HL-60/S4 treated with phorbol 12-myristate 13-acetate at 8.2 ng/mL for 4 days and 3 days (cell line): ENCODE results near the gene KRTAP10-5.
"Not testable (repeated sequence)": the region's sequence is repeated elsewhere in the genome, so short reads cannot be mapped to it uniquely, and the experiment has no call there.

Source experiments
- in situ Hi-C: fragments of 300-500 bp; cut with MboI; formaldehyde crosslinking; loops from 2 replicates; pipeline ENCODE4 v1.15.0; 2022; ENCODE audit warnings: low sequenced_read_pairs

The KRTAP10-5 gene

GRCh38 chr21:44611551-44611950 is 31.1 kb upstream of the KRTAP10-5 start:
- in situ Hi-C loops, result no loop called here

GRCh38 chr21:44610157-44610843 is 29.9 kb upstream of the KRTAP10-5 start:
- in situ Hi-C loops, result not testable (repeated sequence)

GRCh38 chr21:44609193-44609592 is 28.8 kb upstream of the KRTAP10-5 start:
- in situ Hi-C loops, result no loop called here

- in situ Hi-C loops, result no loop called here
Measured at GRCh38 chr21:44606495-44606894, 26.1 kb upstream of the KRTAP10-5 start.

- in situ Hi-C loops, result no loop called here
Measured at GRCh38 chr21:44603911-44604310, 23.5 kb upstream of the KRTAP10-5 start.

- in situ Hi-C loops, result no loop called here
Measured at GRCh38 chr21:44603109-44603875, 22.9 kb upstream of the KRTAP10-5 start.

GRCh38 chr21:44602463-44602850 is 22.1 kb upstream of the KRTAP10-5 start:
- in situ Hi-C loops, result no loop called here

GRCh38 chr21:44601596-44602462 is 21.4 kb upstream of the KRTAP10-5 start:
- in situ Hi-C loops, result no loop called here

GRCh38 chr21:44601091-44601490 is 20.7 kb upstream of the KRTAP10-5 start:
- in situ Hi-C loops, result not testable (repeated sequence)

- in situ Hi-C loops, result not testable (repeated sequence)
Measured at GRCh38 chr21:44600118-44600978, 19.9 kb upstream of the KRTAP10-5 start, which contains the start of gene KRTAP10-7. Gene KRTAP10-7 (plus strand): TSS chr21:44600597. CDS start chr21:44600622, 25 bp downstream.

- in situ Hi-C loops, result no loop called here
Measured at GRCh38 chr21:44599264-44600029, 19.0 kb upstream of the KRTAP10-5 start.

- in situ Hi-C loops, result no loop called here
Measured at GRCh38 chr21:44598061-44598460, 17.7 kb upstream of the KRTAP10-5 start.

- in situ Hi-C loops, result no loop called here
Measured at GRCh38 chr21:44596068-44596725, 15.8 kb upstream of the KRTAP10-5 start.

GRCh38 chr21:44595524-44595923 is 15.1 kb upstream of the KRTAP10-5 start:
- in situ Hi-C loops, result no loop called here

- in situ Hi-C loops, result no loop called here
Measured at GRCh38 chr21:44594406-44594916, 14.1 kb upstream of the KRTAP10-5 start.

GRCh38 chr21:44593598-44594405 is 13.4 kb upstream of the KRTAP10-5 start:
- in situ Hi-C loops, result no loop called here

GRCh38 chr21:44592446-44593311 is 12.3 kb upstream of the KRTAP10-5 start, which contains the start of gene KRTAP10-6:
Gene KRTAP10-6 (minus strand): TSS chr21:44592505. CDS start chr21:44592484, 21 bp downstream.
- in situ Hi-C loops, result no loop called here
